ENCODE results near the gene DDX59. TPM values are rescaled to one million over a fixed set of nuclear protein-coding genes. Genes with fewer than 3 reads are reported as not detected.

Gene DDX59
- total RNA-seq, 1 donor from 2014 or later, result 12.9 TPM

DNA sequence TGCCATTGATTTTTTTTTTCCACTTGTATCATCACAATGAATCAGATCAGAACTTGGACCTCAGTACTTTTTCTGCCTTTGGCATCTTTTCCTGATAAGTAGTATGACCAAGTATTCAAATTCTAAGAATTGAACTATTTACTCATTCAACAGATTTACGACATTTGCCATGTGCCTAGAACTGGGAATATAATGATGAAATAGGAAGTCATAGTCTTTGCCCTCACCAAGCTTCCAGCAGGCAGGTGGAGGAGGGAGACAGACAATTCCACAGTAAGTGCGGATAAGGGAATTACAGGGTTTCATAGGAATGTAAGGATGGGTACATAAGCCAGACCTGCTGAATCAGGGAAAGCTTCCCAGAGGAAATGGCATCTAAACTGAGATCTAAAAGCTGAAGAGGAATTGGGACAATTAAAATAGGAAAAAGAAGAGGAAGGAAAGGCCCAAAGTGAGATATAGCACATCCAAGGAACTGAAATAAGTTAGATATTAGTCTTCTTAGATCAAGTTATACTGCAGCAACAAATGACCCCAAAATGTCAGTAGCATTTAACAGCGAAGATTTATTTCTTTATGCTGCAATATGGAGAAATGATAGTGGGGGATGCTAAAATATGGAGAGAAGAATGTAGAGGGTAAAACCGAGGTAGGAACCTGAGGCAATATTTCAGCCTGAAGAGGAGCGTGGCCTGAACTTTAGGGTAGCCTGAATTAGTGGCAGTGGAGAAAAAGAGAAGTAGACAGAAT lies 5.3 kb upstream of the DDX59 start:
- DNase-seq, result no peak
- intact Hi-C loops (cut with DNase I), result loop anchor here (5.0 kb wide), 1 partner anchor 62 kb away; the partner anchor contains the start of gene CAMSAP2
- no peak for ATAC-seq (ENCODE audit: poor library complexity)

DNA sequence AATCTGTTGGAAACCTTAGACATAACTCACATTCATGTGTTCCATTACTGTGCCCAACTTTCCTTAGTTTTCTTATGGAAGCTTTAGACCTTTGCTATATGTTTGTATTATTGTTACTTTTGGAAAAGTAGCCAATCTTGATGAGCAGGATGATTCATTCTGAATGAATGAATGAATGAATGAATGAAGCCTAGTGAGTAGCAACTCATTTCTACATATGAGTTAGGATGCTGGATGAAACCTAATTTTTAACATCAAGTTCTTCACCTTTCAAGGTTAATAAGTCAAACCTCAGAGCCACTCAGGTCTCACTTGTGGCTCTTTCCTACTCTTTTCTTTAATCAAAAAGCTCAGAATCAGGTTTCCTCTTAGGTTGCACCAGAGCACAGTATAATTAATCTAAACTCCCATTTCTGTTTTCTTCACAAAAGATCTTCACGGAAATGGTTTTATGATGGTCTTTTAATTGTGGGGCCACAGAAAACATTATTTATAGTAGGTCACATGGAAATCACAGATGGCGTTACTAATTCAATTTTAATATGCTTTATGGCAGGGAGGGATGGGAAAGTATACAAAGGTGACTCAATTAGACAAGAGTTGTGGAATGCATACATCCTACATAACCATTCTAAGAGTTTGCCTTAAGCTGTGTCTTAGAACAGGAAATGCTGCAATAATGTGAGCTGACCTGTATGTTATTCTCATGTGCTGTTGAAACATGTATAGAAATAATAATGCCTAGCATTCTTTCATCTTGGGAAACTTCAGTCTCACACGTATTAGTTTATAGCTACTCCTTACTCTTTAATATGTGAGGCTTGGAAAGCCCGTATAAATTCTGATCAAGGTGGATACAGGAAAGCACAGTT lies 4.5 kb upstream of the DDX59 start:
- intact Hi-C loops (cut with DNase I), result loop anchor here (5.0 kb wide), 1 partner anchor 63 kb away; the partner anchor contains the start of gene CAMSAP2
- no peak for DNase-seq
- no peak for ATAC-seq (ENCODE audit: poor library complexity)

DNA sequence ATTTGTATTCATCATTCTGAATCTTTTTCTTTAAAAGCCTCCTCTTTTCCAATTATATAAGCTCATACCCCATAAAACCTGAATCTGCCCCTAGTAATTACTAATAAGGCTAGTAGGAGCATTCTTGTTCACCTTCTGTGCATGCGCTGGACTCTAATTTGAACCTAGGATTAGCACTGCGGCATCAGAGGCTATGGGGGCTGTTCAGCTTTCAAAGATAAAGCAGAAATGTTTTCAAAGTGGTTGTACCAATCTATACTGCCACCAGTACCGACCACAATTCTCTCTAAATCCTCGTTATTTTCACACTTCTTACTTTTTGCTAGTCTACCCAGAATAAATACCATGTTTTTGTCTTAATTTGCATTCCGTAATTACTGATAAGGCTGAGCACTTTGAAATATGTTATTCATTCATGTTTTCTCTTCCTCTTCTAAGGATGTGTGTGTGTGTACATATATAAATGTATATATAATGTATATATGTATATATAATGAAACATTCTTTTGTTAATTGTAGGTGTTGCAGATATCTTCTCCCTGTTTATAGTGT lies 1.6 kb upstream of the DDX59 start:
- intact Hi-C loops (cut with DNase I), result loop anchor here (5.0 kb wide), 1 partner anchor 66 kb away; the partner anchor contains the start of gene CAMSAP2
- DNase-seq (no peak), ATAC-seq (ENCODE audit: poor library complexity) (no peak)

DNA sequence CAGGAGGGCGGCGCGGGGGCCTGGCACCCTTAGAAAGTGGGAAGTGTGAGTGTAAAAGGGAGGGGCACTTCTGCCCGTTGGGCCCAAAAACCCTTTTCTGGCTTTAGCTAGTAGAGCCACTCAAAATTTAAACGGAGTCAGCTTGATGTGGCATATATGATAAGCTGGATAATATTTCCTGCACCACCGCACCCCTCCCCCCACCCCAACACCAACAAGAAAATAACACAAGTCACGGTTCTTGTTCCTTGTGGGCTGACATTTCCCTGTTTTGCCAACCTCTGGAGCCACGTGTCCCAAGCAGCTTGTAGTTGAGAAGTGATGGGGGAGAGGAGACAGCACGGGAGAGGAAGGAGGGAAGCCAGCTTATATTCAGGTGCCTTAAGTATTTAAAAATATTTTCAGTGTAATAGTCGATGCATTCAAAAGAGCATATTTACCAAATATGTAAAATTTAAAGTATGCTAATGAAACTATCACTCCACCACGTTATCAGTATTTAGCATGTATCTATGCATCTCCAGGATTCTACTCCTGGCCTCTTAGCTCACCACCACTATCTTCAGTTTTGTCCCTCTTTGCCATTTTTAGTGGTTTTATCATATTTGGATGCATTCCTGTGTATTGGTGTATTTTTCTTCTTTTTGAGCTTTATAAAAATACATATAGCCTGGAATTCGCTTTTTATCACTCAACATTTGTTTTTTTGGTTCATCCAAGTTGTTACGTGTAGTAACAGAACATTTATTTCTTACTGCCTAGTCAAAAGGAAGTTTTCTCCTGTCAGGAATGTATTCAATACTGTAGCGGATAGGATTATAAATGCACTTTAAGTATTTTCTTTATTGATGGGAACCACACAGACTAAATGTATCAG lies 773 bp upstream of the DDX59 start:
- DNase-seq, result no peak
- intact Hi-C loops (cut with DNase I), result loop anchor here (5.0 kb wide), 1 partner anchor 67 kb away; the partner anchor contains the start of gene CAMSAP2
- peak; percentile 18 for ATAC-seq (ENCODE audit: poor library complexity)

DNA sequence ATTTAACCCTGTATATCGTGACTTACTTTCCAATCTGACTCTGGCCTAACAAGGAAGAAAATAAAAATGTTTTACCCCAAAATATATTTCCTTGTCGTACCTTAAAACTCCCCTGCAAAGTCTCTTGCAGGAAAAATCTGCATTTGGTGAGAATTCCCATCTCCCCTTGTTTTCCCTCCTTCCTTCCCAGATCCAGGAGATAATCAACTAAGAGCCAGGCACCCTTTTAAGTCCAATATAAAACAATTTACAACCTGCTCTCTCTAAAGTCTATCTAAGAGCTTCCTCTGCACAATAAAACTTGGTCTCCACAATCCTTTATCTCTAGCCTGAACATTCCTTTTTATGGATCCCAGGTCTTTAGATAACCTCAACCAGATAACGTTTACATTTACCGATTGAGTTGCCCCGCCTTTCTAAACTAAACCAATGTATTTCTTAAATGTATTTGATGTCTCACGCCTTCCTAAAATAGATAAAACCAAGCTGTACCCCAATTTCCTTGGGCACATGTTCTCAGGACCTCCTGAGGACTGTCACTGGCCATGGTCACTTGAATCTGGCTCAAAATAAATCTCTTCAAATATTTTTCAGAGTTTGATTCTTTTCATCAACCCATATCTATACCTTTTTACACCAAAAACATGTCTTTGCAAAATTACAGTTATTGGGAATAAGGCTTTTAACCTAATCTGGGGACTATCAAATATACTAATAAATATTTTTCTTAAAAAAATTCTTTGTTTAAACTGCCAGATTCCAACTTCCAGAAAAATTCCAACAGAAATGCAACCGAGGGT lies 993 bp downstream of the DDX59 start:
- no peak for ATAC-seq (ENCODE audit: poor library complexity)
- DNase-seq, result no peak
- intact Hi-C loops (cut with DNase I), result no loop called here

DNA sequence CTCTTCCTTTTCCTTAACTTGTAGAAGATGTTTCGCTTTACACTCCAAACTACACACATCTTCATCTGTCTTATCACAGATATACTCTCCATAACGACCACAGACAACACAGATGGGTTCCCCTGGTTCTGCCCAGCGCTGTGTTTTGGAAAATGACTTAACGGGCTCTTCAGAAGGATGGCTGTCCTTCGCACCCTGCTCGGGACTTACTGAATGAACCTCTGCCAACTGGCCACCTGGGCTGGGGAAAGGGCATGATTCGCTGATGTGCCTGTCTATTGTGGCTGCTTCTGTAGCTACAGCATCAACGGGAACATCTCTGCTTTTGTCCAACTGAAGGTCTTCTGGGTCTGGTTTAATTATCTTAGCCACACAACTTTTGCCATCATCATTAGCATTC lies 3.4 kb downstream of the DDX59 start:
- ATAC-seq (ENCODE audit: poor library complexity) (no peak), DNase-seq (no peak)
- intact Hi-C loops (cut with DNase I), result no loop called here

DNA sequence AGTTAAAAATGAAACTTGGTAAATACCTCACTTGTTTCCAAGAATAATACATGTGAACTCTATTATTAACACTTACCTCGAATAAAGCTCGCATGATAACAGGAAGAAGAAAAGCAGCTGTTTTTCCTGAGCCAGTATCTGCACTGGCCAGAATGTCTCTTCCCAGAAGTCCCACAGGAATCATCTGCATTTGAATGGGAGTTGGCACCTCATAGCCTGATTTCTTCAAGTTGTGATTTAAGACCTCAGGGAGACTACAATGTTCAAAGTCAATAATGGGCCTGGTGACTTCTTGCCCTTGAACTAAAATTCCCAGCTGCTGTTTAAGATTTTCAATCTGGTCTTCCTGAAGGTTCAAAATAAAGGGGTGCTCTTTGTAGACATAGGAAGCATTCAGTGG lies 3.8 kb downstream of the DDX59 start:
- ATAC-seq (ENCODE audit: poor library complexity) (no peak), DNase-seq (no peak)
- intact Hi-C loops (cut with DNase I), result no loop called here

DNA sequence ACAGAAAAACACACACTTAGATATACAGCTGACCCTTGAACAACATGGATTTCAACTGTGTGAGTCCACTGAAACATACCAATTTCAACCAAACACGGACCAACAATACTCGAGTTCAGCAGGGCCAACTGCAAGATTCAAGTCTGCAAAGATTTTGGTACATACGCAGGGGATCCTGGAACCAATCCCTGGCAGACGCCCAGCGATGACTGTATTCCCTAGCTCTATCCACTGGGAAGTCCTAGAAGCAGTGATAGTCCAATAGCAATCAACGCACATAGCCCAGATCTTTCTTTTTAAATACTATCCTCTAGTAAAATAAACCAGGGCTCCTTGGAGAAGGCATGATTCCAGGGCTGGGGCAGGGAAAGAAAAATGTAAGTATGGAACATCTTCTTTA lies 9.0 kb downstream of the DDX59 start:
- DNase-seq, result peak; percentile 83
- ATAC-seq (ENCODE audit: poor library complexity), result no peak
- intact Hi-C loops (cut with DNase I), result no loop called here

DNA sequence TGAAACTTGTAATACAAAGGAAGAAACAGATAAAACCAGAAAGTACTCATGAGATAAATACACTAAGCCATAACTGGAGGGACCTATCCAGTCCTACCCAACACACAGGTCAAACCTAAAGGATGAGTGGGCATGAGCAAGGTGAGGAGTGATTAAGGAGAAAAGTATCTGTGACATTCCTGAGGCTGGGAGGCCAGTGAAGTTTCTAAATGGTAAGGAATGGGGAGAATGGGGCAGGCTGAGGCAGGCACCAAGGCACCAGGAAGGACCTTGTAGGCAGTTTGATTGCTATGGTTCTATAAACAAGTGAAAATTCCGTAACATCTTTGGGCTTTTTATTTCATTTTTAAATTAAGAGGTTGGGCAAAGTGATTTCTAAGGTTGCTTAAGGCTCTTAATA lies 10.4 kb downstream of the DDX59 start:
- intact Hi-C loops (cut with DNase I), result no loop called here
- DNase-seq, result no peak
- no peak for ATAC-seq (ENCODE audit: poor library complexity)

DNA sequence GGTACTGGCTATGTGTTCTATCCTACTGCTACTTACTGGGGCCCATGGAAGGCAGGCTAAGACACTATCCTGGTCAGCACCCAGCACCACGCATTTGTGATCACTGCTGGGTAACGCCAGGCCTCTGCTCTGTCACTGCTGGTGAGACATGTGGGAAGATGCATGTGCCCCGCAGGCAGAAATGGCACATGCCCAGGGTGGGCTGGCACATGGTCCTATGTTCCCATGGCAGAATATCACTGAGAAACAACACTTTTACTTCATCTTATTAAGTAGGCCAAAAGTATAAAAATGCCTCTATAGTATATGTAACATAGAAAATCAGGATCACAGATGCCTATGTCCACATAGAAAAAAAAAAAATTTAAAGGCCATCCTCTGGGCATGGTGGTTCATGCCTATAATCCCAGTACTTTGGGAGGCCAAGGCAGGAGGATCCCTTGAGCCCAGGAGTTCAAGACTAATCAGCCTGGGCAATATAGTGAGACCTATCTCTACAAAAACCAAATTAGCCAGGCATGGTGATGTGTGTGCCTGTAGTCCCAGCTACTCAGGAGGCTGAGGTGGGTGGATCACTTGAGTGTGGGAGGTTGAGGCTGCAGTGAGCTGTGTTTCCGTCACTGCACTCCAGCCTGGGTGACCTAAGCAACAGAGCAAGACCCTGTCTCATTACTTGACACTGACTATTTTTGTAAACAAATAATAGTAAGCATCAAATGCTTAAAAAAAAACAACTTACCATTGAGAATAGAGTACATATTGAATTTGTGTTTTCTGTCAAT lies 11.5 kb downstream of the DDX59 start:
- ATAC-seq (ENCODE audit: poor library complexity) (no peak), DNase-seq (no peak)
- intact Hi-C loops (cut with DNase I), result no loop called here

DNA sequence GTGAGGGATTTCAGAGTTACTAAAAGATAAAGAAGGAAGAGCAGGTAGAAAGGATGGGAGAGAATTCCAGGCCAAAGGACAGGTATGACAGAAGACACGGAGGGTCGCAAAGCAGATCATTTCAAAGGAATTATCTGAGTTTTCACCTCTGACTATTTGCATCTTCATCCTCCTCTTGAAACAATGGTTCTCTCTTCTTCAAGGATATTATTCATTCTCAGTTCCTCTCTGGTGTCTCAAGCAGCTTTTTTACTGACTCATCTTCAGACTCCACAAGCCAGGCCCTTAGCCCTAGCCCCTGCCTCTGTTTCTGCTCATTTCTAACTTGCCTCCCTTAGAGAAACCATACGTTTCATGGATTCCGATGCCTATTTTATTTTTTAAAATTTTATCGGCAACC lies 15.0 kb downstream of the DDX59 start:
- intact Hi-C loops (cut with DNase I), result no loop called here
- no peak for DNase-seq

DNA sequence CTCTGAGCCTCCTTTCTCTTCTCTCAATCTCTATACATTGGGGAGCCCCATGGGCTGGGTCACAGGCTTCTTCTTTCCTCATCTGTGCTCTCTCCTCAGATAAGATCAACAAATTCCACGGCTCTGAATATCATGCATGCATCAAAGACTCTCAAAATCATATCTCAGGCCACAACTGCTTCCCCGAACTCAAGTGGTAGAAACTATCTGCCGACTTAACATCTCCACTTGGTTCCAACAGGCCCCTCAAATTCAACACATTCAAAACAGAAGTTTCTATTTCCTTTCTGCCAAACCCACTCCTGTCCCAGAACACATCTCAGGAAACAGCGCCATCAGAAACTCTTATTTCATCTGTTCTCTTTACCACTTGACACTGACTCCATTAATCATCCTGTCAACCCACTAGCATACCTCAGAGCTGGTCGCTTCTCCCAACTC lies 16.7 kb downstream of the DDX59 start:
- intact Hi-C loops (cut with DNase I), result no loop called here
- no peak for ATAC-seq (ENCODE audit: poor library complexity)
- DNase-seq, result no peak

More for the DNA sequence above, 15.0 kb downstream of the DDX59 start:
- no peak for ATAC-seq (ENCODE audit: poor library complexity)

DNA sequence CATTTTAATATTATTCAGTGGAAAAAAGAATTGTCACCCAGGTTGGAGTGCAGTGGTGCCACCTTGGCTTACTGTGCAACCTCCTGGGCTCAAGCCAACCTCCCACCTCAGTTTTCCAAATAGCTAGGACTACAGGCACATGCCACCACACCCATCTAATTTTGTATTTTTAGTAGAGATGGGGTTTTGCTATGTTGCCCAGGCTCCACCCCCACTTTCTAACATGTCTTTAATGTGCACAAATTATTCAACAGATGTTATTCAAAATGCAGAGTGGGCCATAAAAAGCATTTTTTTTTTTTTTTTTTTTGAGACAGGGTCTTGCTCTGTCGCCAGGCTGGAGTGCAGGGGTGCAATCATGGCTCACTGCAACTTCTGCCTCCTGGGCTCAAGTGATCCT lies 17.3 kb downstream of the DDX59 start:
- DNase-seq, result no peak
- ATAC-seq (ENCODE audit: poor library complexity), result no peak
- intact Hi-C loops (cut with DNase I), result no loop called here

DNA sequence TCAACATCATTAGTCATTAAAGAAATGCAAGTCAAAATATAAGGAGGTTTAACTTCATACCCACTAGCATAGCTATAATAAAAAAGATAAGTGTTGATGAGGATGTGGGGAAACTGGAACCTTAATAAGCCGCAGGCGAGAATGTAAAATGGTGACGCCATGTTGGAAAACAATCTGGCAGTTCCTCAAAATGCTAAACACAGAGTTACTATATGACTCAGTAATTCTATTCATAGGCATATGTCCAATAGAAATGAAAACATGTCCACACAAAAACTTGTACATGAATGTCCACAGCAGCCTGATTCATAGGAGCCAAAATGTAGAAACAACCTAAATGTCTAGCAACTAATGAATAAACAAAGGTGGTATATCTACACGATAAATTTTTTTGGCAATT lies 23.2 kb downstream of the DDX59 start:
- ATAC-seq (ENCODE audit: poor library complexity) (no peak), DNase-seq (no peak)
- intact Hi-C loops (cut with DNase I), result no loop called here

DNA sequence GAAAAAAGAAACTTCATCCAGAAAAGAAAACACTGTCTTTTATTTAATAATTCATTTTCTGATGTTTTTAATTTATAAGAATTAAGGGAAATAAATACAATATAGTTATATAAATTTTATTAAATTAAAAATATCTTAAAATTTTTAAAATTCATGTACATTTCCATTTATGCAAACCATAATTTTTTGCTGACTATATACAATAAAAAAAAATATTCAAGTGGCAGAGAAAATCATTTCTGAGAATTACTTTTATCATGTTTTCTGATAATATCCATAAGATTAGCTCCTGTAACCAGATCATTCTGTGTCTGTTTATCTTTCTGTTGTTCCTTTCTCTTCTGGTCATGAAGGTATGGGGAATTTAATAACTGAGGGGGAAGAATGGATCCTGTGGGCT lies 25.7 kb downstream of the DDX59 start:
- DNase-seq (no peak), ATAC-seq (ENCODE audit: poor library complexity) (no peak)

DNA sequence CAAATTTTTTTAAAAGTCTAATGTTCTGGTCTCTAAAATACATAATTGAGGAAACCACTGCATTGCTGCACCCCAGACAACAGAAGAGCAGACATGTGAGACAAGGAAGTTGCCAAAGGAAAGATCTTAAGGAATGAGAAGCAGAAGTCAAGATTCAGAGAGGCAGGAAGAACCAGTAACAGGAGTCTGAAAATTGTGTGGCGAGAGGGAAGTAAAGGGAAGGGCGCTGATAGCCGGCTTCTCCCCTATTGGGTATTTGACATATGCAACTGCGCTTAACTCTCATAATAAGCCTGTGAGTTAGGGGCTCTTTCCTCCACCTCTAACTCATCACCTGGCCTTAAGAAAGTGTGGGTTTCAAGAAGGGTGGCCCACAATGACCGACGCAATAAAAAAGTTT lies 27.2 kb downstream of the DDX59 start:
- ATAC-seq (ENCODE audit: poor library complexity), result peak; percentile 18
- intact Hi-C loops (cut with DNase I), result no loop called here
- DNase-seq, result no peak

More for the DNA sequence above, 25.7 kb downstream of the DDX59 start:
- intact Hi-C loops (cut with DNase I), result no loop called here

DNA sequence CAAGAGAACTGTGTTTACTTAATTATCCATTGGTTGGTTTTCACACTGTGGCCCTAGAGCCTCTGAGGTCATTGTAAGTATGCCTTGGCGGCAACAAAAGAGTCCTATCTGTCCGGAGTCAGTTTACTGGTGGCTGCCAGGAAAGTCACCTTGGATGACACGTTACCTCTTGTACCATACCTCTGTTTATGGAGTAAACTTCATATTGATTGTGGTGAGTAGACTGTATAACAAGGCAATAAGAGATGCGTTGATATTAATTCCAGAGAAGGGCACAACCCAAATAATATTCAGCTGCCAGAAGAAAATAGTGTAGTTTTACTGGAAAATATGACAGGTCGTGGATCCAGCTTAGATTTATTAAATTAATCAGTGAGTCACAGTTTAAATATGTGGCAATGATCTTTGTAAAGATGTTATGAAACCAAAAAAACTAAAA lies 28.7 kb downstream of the DDX59 start:
- intact Hi-C loops (cut with DNase I), result no loop called here
- no peak for DNase-seq
- ATAC-seq (ENCODE audit: poor library complexity), result peak; percentile 75
